PFSK-1 (cell line): ENCODE results near the gene SLC25A34.

Experiments
- FOXP2 ChIP-seq: optimal IDR thresholded peaks from 2 replicates; pipeline ENCODE3; 2011; ENCODE audit warnings: borderline replicate concordance, control low read depth, inconsistent platforms; ENCODE audit not compliant: insufficient read depth; ENCODE audit errors: extremely low read length, extremely low read depth
- POLR2AphosphoS5 ChIP-seq: IDR thresholded peaks from 2 replicates; pipeline ENCODE4 v1.6.1; 2012; ENCODE audit warnings: low read depth, mild to moderate bottlenecking, control low read depth, low read length, moderate library complexity
- SIN3A ChIP-seq: IDR thresholded peaks from 2 replicates; pipeline ENCODE4 v1.6.1; 2012; ENCODE audit warnings: mild to moderate bottlenecking, low read length, moderate library complexity, borderline replicate concordance; ENCODE audit not compliant: insufficient read depth
- TAF1 ChIP-seq: IDR thresholded peaks from 2 replicates; pipeline ENCODE4 v1.6.1; 2012; ENCODE audit warnings: low read length, control low read depth, borderline replicate concordance; ENCODE audit not compliant: insufficient read depth
- TF ChIP-seq, protein P1 (sequence below), 2 experiments: IDR thresholded peaks; 2 replicates each; pipeline versions ENCODE4 v1.6.1 to v1.8.0; 2011 to 2012; ENCODE audit warnings: low read depth in 2 of 2, low read length in 2 of 2, control low read depth in 1 of 2, inconsistent platforms in 1 of 2, mild to moderate bottlenecking in 1 of 2, moderate library complexity in 1 of 2; ENCODE audit not compliant: insufficient read depth in 1 of 2

The SLC25A34 gene

DNA sequence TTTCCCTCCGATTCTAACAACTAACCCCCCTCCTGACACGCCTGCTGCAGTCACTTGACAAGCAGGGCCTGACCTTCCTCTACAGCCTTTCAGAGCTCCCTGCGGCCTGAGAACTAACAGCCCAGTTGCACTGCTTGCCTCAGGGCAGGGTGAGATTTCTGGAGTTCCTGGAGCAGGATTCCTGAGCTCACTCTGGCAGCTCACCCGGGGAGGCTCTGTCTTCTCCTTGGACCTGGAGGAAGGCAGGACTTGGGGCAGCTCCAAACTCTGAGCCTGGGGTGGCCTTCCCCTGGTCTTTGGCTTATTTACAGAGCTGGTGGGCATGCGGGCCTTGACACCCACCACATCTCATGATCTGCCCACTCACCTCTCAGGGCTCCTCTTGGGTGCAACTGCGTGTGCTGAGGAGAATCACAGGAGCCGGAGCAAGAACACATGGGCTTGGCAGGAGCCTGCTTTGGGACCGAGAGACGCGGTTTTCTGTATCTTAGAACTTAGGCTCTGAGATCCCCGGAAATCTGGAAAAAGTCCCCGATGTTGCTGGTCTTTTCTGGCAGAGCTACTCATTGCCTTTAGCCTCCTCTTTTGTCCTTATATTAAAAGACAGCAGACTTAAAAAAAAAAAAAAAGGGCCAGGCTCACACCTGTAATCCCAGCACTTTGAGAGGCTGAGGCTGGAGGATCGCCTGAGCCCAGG, 13.1 kb upstream of the SLC25A34 start:
- TF ChIP-seq FOXP2 (no peak), TAF1 (no peak), POLR2AphosphoS5 (no peak), SIN3A (no peak)
- TF ChIP-seq, protein P1, sequence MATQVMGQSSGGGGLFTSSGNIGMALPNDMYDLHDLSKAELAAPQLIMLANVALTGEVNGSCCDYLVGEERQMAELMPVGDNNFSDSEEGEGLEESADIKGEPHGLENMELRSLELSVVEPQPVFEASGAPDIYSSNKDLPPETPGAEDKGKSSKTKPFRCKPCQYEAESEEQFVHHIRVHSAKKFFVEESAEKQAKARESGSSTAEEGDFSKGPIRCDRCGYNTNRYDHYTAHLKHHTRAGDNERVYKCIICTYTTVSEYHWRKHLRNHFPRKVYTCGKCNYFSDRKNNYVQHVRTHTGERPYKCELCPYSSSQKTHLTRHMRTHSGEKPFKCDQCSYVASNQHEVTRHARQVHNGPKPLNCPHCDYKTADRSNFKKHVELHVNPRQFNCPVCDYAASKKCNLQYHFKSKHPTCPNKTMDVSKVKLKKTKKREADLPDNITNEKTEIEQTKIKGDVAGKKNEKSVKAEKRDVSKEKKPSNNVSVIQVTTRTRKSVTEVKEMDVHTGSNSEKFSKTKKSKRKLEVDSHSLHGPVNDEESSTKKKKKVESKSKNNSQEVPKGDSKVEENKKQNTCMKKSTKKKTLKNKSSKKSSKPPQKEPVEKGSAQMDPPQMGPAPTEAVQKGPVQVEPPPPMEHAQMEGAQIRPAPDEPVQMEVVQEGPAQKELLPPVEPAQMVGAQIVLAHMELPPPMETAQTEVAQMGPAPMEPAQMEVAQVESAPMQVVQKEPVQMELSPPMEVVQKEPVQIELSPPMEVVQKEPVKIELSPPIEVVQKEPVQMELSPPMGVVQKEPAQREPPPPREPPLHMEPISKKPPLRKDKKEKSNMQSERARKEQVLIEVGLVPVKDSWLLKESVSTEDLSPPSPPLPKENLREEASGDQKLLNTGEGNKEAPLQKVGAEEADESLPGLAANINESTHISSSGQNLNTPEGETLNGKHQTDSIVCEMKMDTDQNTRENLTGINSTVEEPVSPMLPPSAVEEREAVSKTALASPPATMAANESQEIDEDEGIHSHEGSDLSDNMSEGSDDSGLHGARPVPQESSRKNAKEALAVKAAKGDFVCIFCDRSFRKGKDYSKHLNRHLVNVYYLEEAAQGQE (IDR thresholded peaks at IDR 0.05; ENCODE audit: insufficient read depth in 1 of 2, low read depth in 2 of 2, low read length in 2 of 2): no peak

DNA sequence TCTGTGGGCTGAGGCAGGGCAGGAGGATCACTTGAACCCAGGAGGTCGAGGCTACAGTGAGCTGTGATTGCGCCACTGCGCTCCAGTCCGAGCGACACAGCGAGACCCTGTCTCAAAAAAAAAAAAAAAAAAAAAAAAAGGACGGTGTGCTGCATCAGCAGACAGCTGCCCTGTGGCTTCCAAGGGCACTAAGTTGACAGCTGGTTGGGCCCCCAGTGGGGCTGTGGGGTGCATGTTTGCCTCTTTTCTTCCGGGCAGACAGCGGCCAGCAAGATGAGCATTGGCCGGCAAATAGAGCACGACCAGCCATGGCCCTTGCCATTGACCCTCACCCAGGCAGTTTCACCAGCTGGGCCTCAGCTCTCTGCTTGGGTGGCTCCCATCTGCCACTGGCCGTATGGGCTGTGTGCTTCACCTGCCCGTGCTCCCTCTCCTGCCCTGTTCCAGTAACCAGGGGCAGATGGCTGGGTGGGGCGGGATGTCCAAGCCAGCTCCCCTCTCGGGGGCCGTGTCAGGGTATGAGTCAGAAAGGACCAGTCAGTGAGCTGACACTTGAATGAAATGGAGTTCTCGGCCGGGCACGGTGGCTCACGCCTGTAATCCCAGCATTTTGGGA, 12.3 kb upstream of the SLC25A34 start:
- no peak for TF ChIP-seq SIN3A
- no peak for TF ChIP-seq POLR2AphosphoS5
- no peak for TF ChIP-seq TAF1
- no peak for TF ChIP-seq FOXP2
- TF ChIP-seq, protein P1 (IDR thresholded peaks at IDR 0.05; ENCODE audit: insufficient read depth in 1 of 2, low read depth in 2 of 2, low read length in 2 of 2): no peak

GRCh38 chr1:15724949-15725880, 10.8 kb upstream of the SLC25A34 start:
- no peak for TF ChIP-seq POLR2AphosphoS5
- no peak for TF ChIP-seq SIN3A
- no peak for TF ChIP-seq TAF1
- no peak for TF ChIP-seq FOXP2

DNA sequence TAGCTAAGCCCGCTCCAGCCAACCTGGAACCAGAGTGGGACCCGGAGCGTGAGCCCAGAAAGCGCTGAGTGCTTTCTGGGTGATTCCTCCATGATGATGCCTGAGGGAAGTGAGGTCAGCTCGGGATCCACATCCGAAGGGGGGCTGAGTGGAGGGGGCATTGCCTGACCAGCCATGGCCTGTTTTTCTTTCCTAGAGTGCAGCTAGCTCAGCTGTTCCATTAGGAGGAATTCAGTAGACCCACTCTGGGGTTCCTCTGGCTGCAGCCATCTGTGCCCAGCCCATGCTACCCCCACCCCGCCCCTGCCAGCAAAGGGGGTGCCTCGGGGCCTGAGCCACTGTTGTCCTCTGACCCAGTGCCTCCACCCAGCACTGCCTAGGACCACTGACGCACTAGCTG, 9.6 kb upstream of the SLC25A34 start:
- TF ChIP-seq TAF1 (no peak), SIN3A (no peak), FOXP2 (no peak), POLR2AphosphoS5 (no peak)
- TF ChIP-seq, protein P1 (IDR thresholded peaks at IDR 0.05; ENCODE audit: insufficient read depth in 1 of 2, low read depth in 2 of 2, low read length in 2 of 2): no peak

DNA sequence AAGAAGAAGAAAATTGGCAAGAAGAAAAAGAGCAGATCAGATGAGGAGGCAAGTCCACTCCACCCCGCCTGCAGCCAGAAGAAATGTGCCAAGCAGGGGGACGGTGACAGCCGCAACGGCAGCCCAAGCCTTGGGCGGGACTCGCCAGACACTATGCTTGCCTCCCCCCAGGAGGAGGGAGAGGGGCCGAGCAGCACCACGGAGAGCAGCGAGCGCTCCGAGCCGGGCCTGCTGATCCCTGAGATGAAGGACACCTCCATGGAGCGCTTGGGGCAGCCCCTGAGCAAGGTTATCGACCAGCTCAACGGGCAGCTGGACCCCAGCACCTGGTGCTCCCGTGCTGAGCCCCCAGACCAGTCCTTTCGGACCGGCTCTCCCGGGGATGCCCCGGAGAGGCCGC, 9.0 kb upstream of the SLC25A34 start:
- no peak for TF ChIP-seq TAF1
- TF ChIP-seq, protein P1 (IDR thresholded peaks at IDR 0.05; ENCODE audit: insufficient read depth in 1 of 2, low read depth in 2 of 2, low read length in 2 of 2): peak; percentile 47 to 75; a peak in 3 of 4 replicates
